NCI-H128 (cell line): ENCODE data around the gene LIN28A.

Source experiments
- DNase-seq: peaks from one replicate; lab custom pipeline; 2025; ENCODE audit not compliant: unreplicated experiment; lab: John Stamatoyannopoulos, UW

The LIN28A gene

DNA sequence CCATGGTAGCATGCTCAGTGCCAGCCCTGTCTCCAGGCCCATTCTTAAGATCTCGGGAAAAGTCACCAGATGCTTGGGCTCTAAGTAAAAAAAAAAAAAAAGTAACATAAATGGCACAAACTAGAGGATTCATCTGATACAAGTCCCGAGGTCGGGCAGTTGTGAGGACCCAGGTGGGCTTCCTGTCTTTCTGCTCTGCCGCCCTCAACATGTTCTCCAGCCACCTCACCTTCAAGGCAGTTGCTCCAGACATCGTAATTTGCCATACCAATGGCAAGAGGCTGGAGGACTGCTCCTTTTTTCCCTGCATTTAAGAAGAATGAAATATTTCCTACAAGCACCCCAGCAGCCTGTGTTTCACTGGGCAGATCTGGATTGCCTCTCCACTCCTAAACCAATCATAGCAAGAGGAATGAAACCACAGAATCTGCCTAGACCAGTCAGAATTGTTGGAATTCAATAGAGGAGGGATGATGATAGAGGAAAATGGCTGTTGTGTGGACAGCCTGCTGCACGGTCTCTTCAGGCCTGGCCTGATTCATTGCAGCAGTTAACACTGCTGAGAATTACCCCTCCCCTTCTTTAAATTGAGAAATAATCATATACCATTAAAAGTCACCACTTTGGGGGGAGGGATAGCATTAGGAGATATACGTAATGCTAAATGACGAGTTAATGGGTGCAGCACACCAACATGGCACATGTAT is 67.0 kb downstream of the LIN28A start:
- no peak for DNase-seq

GRCh38 chr1:26478159-26478558 is 67.5 kb downstream of the LIN28A start:
- DNase-seq, result no peak

- no peak for DNase-seq
Measured at GRCh38 chr1:26478988-26479387, 68.4 kb downstream of the LIN28A start.
